GM12874 (cell line): ENCODE measurements around the gene SIAE.

Experiments
- TF ChIP-seq, protein P1 (sequence below): IDR thresholded peaks from 2 replicates; pipeline ENCODE4 v1.5.1; 2011; ENCODE audit warnings: low read depth, mild to moderate bottlenecking, control low read depth, low read length, moderate library complexity; ENCODE audit not compliant: insufficient read depth

Gene SIAE

DNA sequence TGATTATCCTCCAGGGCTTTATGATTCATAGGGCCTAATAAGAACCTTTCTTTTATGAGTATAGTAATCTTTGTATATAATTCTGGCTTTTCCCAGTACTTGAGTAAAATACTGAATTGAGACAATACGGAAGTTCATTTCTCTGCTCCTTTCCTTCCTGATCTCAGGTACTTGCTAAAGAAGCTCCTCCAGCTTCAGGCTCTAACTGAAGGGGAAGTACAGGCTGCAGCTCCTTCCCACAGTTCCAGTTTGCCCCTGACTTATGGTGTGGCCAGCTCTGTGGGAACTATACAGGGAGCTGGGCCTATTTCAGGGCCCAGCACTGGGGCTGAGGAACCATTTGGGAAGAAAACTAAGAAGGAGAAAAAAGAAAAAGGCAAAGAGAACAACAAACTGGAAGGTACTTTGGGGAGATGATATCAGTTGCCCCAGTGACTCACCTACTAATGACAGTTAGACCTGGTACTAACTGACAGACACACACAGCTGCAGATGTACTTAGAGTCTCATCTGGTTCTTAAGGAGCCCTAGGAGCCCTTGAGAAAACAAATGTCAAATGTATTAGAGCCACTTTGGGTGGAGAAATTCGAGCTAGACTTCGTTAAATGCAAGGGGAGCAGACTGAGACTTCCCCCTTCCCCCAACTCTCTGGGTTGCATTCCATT is 47.9 kb downstream of the SIAE start:
- TF ChIP-seq, protein P1, sequence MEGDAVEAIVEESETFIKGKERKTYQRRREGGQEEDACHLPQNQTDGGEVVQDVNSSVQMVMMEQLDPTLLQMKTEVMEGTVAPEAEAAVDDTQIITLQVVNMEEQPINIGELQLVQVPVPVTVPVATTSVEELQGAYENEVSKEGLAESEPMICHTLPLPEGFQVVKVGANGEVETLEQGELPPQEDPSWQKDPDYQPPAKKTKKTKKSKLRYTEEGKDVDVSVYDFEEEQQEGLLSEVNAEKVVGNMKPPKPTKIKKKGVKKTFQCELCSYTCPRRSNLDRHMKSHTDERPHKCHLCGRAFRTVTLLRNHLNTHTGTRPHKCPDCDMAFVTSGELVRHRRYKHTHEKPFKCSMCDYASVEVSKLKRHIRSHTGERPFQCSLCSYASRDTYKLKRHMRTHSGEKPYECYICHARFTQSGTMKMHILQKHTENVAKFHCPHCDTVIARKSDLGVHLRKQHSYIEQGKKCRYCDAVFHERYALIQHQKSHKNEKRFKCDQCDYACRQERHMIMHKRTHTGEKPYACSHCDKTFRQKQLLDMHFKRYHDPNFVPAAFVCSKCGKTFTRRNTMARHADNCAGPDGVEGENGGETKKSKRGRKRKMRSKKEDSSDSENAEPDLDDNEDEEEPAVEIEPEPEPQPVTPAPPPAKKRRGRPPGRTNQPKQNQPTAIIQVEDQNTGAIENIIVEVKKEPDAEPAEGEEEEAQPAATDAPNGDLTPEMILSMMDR = no peak

DNA sequence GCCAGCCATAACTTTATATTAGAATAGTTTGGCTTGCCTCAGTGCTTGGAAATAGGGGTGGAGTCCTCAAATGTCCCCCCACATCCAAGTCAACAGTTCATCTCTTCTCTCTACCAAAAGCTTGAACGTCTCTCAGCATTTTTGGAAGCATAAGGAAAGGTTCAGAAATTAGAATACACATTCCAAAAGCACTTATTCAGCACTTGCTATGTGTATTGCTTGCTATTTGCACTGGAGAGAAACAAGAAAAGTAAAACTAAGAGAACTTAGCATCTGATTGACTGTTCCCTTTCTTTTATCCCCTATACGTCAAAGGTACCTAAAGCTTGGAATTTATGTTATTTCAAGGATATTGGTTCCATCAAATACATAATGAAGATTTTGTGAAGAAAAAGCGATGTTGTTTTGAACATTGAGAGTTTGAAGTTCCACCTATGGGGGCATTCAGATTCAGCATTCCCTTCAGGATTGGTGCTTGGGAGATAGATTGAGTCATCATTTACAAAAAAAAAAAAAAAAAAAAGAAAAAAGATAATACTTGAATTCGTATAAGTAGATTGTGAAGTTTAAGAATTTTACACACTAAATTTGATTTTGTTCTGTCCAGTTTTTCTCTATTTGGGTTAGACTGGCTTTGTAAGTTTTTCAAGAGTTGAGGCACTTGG is 49.5 kb downstream of the SIAE start:
- TF ChIP-seq, protein P1 = no peak

DNA sequence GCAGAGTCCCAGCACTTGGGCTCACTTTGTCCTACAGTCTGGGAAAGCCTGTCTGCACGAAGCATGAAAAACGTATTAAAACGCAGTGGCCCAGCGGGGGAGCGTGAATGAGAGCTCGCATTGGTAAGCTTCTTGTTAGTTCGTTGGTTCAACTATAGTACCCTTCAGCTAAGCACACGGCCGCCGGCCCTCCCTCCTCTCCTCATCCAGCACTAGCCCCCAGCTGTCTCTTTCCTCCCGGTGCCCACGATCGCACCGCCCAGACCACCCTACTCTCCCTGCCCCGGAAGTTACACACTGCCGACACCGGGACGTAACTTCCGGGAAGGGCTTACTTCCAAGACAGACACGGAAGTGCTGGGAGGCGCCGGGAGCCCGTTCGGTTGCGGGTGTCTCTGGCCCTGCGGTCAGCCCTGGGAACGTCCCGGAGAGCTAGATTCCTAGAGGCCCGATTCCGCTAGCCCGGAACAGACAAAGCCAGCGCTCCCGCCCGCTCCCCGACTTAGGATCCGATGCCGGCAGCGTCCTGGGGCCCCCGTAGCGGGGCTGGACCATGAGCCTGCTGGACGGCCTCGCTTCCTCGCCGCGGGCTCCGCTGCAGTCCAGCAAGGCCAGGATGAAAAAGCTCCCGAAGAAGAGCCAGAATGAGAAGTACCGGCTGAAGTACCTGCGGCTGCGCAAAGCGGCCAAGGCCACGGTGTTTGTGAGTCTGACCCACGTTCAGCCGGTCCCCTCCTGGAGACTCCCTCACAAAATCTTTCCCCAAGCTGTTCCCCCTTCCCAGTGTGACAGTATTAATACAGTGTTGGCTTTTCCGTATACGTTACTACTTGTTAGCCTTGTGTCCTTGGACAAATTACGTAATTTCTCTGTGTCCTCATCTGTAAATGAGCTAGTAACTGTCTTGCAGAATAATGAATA is 50.7 kb downstream of the SIAE start, which contains the start of gene TBRG1:
TBRG1 (plus strand) TSS at position 334 of the 921 bp plus-strand sequence; CDS start at position 554, 220 bp downstream.
- TF ChIP-seq, protein P1 = no peak

DNA sequence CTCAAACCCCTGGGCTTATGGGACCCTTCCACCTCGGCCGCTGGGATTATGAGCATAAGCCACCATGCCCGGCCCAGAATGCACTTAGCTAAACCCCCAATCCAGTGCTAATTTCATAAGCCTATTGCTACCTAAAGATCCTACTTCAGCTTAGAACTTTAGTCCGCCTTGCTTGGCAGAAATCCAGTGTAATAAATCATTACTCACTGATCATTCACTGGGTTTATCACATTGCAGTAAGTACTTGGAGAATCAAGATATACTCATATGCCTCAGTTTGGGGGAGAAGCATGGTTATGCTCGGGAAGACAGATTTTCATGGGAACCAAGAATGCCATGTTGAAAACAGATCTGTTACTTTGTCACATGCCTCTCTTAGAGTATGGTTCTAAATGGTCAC is 54.7 kb downstream of the SIAE start:
- TF ChIP-seq, protein P1 = no peak

DNA sequence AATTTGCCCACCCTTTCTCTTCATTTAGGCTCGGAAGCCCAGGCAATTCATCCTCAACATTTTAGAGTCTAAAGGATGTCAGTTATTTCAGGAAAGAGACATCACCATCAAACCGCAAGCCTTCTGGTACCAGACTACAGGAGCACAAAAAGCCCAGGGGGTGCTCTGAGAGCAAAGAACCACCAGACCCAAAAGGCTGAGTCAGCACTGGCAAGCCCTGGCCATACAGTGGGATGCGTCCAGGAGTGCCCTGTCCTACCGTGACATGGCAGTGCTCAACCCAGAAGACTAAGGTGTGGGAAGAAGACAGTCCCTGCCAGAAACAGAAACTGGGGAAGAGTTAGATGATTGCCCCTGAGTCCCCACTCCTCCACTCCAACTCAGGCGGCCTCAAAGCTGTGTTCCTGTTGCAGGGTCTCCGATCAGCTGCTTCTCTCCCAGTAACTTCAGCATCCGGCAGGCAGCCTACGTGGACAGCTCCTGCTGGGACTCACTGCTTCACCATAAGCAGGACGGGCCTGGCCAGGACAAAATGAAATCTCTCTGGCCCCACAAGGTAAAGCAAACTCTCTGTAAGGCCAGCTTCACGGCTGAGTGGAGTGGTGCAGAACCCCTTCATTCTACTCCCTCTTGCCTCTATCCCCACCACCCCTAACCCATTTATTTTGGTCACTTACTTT is 60.8 kb downstream of the SIAE start:
- TF ChIP-seq, protein P1 = no peak

DNA sequence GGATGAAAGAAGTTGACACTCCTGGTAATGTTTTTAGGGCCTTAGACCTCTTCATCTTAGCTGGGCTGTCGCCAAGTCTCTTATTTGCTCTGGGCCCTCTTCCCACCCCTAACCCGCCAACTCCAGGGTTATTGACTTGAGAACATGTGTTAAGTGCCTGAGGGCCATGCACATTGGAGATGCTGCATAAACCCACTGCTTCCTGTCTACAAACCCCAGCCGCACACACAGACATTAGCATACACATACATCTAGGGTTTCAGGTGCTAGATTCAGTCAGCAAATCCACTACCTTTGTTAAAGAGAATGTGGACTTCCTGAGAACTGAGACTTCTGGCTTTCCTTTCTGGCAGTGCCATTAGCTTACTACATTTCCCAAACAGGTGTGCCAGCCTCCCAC is 61.5 kb downstream of the SIAE start:
- TF ChIP-seq, protein P1 = no peak

DNA sequence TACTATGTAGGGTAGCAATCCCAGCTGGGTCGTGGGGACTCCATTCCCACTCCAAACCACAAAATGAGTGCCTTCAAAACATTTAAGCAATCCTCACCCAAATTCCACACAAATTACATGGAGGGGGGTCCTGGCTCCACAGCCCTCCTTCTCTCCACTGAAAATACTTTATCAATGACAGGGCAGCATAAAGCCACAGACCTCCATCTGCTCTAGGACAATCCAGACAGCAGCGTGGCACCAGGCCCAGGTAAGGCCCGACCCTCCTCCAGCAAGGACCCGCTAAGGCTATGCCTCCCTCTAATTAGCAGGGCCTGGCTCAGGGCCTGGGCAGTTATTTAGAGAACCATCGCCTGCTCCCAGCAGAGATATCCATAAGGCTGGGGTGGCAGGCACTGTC is 62.5 kb downstream of the SIAE start, which contains the start of gene PANX3:
PANX3 (plus strand) TSS at position 365 of the 400 bp plus-strand sequence. CDS start 129 bp downstream, outside the sequence.
- TF ChIP-seq, protein P1 = no peak
